Stimulated activated CD8-positive, alpha-beta memory T cell treated with anti-CD3 and anti-CD28 coated beads, Interleukin-15, amount 100 ng/mL, for 24 hours (primary cell): Measurements from ENCODE around the gene PTPN13.
A peak's percentile ranks its signal among the peaks of the same experiment; 100 is the strongest.

Source experiments
- DNase-seq: peaks from one replicate; pipeline ENCODE4 v3.0.0-alpha.2; 2020; ENCODE audit warnings: low read depth

PTPN13 gene

GRCh38 chr4:86593688-86594558 lies at the start of gene PTPN13:
TSS of gene PTPN13 (plus strand) at chr4:86594315. CDS start at chr4:86635257, 40,942 bp downstream.
- DNase-seq, result peak; percentile 21

- DNase-seq, result no peak
Observed at GRCh38 chr4:86547140-86547539, 47.0 kb upstream of the PTPN13 start.

- no peak for DNase-seq
Observed at GRCh38 chr4:86549163-86549788, 44.8 kb upstream of the PTPN13 start.

- DNase-seq, result no peak
Observed at GRCh38 chr4:86551387-86551786, 42.7 kb upstream of the PTPN13 start.

- no peak for DNase-seq
Observed at GRCh38 chr4:86554646-86555045, 39.5 kb upstream of the PTPN13 start.

- no peak for DNase-seq
Observed at GRCh38 chr4:86556791-86557415, 37.2 kb upstream of the PTPN13 start.

- no peak for DNase-seq
Observed at GRCh38 chr4:86557526-86557925, 36.6 kb upstream of the PTPN13 start.

GRCh38 chr4:86558258-86558657 lies 35.9 kb upstream of the PTPN13 start:
- no peak for DNase-seq

- no peak for DNase-seq
Observed at GRCh38 chr4:86558797-86559196, 35.3 kb upstream of the PTPN13 start.

GRCh38 chr4:86560447-86560846 lies 33.7 kb upstream of the PTPN13 start:
- no peak for DNase-seq

- no peak for DNase-seq
Observed at GRCh38 chr4:86561256-86561655, 32.9 kb upstream of the PTPN13 start.

GRCh38 chr4:86563416-86563815 lies 30.7 kb upstream of the PTPN13 start:
- DNase-seq, result no peak

GRCh38 chr4:86564795-86565194 lies 29.3 kb upstream of the PTPN13 start:
- DNase-seq, result no peak

GRCh38 chr4:86565651-86566050 lies 28.5 kb upstream of the PTPN13 start:
- no peak for DNase-seq

- no peak for DNase-seq
Observed at GRCh38 chr4:86569103-86569870, 24.8 kb upstream of the PTPN13 start.

- DNase-seq, result no peak
Observed at GRCh38 chr4:86579941-86580340, 14.2 kb upstream of the PTPN13 start.

GRCh38 chr4:86582410-86582809 lies 11.7 kb upstream of the PTPN13 start:
- DNase-seq, result no peak

- DNase-seq, result no peak
Observed at GRCh38 chr4:86586160-86586572, 7.9 kb upstream of the PTPN13 start.

- no peak for DNase-seq
Observed at GRCh38 chr4:86586626-86587380, 7.3 kb upstream of the PTPN13 start.

- no peak for DNase-seq
Observed at GRCh38 chr4:86587381-86588140, 6.6 kb upstream of the PTPN13 start.
